Ishikawa (cell line): ENCODE data around the gene TAF12.

Source experiments
- CEBPB ChIP-seq: IDR thresholded peaks from 2 replicates; pipeline ENCODE4 v1.6.1; 2012
- CREB1 ChIP-seq: IDR thresholded peaks from 2 replicates; pipeline ENCODE4 v1.6.1; 2012; ENCODE audit warnings: low read depth
- EGR1 ChIP-seq: IDR thresholded peaks from 2 replicates; pipeline ENCODE4 v1.6.1; 2012
- EP300 ChIP-seq: IDR thresholded peaks from 2 replicates; pipeline ENCODE4 v1.6.1; 2012; ENCODE audit warnings: borderline replicate concordance
- FOXM1 ChIP-seq: IDR thresholded peaks from 2 replicates; pipeline ENCODE4 v1.6.1; 2012; ENCODE audit warnings: low read depth, borderline replicate concordance
- NFIC ChIP-seq: IDR thresholded peaks from 2 replicates; pipeline ENCODE4 v1.6.1; 2012
- RAD21 ChIP-seq: IDR thresholded peaks from 2 replicates; pipeline ENCODE4 v1.6.1; 2012; ENCODE audit warnings: low read depth
- TAF1 ChIP-seq: IDR thresholded peaks from 2 replicates; pipeline ENCODE4 v1.6.1; 2012; ENCODE audit warnings: low read depth, mild to moderate bottlenecking
- TCF12 ChIP-seq: IDR thresholded peaks from 2 replicates; pipeline ENCODE4 v1.6.1; 2012; ENCODE audit warnings: low read depth
- TEAD4 ChIP-seq: IDR thresholded peaks from 2 replicates; pipeline ENCODE4 v1.6.1; 2012
- USF1 ChIP-seq: IDR thresholded peaks from 2 replicates; pipeline ENCODE4 v1.6.1; 2012
- YY1 ChIP-seq: IDR thresholded peaks from 2 replicates; pipeline ENCODE4 v1.6.1; 2012; ENCODE audit warnings: low read depth
- ZBTB7A ChIP-seq: IDR thresholded peaks from 2 replicates; pipeline ENCODE4 v1.6.1; 2012; ENCODE audit warnings: low read depth
- TF ChIP-seq, protein P1 (sequence below): IDR thresholded peaks from 2 replicates; pipeline ENCODE4 v1.6.1; 2012
- TF ChIP-seq, protein P2 (sequence below): IDR thresholded peaks from 2 replicates; pipeline ENCODE4 v1.6.1; 2012; ENCODE audit warnings: low read depth, mild to moderate bottlenecking

TAF12 gene

GRCh38 chr1:28642847-28643635, at the start of gene TAF12:
Gene TAF12, minus strand, starts transcription at chr1:28643067. Its CDS starts 20,986 bp downstream, at chr1:28622081.
- TF ChIP-seq, protein P1, sequence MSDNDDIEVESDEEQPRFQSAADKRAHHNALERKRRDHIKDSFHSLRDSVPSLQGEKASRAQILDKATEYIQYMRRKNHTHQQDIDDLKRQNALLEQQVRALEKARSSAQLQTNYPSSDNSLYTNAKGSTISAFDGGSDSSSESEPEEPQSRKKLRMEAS: peak; percentile 98
- TF ChIP-seq TAF1: peak; percentile 98
- no peak for TF ChIP-seq ZBTB7A
- no peak for TF ChIP-seq CEBPB
- no peak for TF ChIP-seq FOXM1
- no peak for TF ChIP-seq EGR1
- TF ChIP-seq EP300: no peak; the same call in 1 of the 2 replicates
- peak; percentile 43; the same call in 1 of the 2 replicates for TF ChIP-seq TCF12
- TF ChIP-seq RAD21: peak; percentile 51; the same call in 1 of the 2 replicates
- peak; percentile 83 for TF ChIP-seq USF1
- TF ChIP-seq NFIC: 0 out of 2 replicates have a peak, but pooled peaks have one; percentile 30
- no peak; the same call in 1 of the 2 replicates for TF ChIP-seq YY1
- TF ChIP-seq CREB1: peak; percentile 42; the same call in 1 of the 2 replicates
- peak; percentile 58; the same call in 1 of the 2 replicates for TF ChIP-seq TEAD4

GRCh38 chr1:28684937-28685336, 42.1 kb upstream of the TAF12 start:
- TF ChIP-seq TEAD4: no peak
- TF ChIP-seq, protein P1: no peak
- TF ChIP-seq, protein P2, sequence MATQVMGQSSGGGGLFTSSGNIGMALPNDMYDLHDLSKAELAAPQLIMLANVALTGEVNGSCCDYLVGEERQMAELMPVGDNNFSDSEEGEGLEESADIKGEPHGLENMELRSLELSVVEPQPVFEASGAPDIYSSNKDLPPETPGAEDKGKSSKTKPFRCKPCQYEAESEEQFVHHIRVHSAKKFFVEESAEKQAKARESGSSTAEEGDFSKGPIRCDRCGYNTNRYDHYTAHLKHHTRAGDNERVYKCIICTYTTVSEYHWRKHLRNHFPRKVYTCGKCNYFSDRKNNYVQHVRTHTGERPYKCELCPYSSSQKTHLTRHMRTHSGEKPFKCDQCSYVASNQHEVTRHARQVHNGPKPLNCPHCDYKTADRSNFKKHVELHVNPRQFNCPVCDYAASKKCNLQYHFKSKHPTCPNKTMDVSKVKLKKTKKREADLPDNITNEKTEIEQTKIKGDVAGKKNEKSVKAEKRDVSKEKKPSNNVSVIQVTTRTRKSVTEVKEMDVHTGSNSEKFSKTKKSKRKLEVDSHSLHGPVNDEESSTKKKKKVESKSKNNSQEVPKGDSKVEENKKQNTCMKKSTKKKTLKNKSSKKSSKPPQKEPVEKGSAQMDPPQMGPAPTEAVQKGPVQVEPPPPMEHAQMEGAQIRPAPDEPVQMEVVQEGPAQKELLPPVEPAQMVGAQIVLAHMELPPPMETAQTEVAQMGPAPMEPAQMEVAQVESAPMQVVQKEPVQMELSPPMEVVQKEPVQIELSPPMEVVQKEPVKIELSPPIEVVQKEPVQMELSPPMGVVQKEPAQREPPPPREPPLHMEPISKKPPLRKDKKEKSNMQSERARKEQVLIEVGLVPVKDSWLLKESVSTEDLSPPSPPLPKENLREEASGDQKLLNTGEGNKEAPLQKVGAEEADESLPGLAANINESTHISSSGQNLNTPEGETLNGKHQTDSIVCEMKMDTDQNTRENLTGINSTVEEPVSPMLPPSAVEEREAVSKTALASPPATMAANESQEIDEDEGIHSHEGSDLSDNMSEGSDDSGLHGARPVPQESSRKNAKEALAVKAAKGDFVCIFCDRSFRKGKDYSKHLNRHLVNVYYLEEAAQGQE: no peak
- TF ChIP-seq CREB1: no peak
- TF ChIP-seq TCF12: no peak
- no peak for TF ChIP-seq EP300
- TF ChIP-seq USF1: no peak

DNA sequence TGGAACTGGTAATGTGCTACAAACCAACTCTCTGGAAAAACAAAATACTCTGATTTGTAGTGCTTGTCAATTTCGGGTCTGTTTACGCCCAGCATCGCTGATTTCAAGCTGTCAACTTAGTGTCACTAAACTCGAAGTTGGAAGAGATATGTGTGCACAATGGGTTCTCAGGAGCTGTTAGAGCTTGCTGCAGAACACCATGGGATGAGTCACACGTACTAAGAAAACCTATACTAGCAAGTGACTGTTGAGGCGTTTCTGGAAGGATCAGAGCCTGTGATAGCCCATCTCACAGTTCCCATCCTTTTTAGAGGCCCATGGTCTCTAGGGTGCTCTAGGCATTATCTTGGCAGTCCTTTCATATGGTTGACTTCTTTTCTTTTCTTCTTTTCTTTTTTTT, 40.0 kb upstream of the TAF12 start:
- no peak for TF ChIP-seq CREB1
- no peak for TF ChIP-seq ZBTB7A
- TF ChIP-seq TCF12: no peak
- no peak for TF ChIP-seq EGR1
- TF ChIP-seq USF1: no peak
- no peak for TF ChIP-seq EP300
- TF ChIP-seq NFIC: no peak

- TF ChIP-seq EGR1 (no peak), NFIC (no peak), YY1 (no peak), CREB1 (no peak), FOXM1 (no peak), USF1 (no peak), EP300 (no peak), CEBPB (no peak), TEAD4 (no peak), TAF1 (no peak), RAD21 (no peak), ZBTB7A (no peak), TCF12 (no peak)
- TF ChIP-seq, protein P1: no peak
- TF ChIP-seq, protein P2: no peak
These were observed 37.3 kb upstream of the TAF12 start for GRCh38 chr1:28680151-28680550.

DNA sequence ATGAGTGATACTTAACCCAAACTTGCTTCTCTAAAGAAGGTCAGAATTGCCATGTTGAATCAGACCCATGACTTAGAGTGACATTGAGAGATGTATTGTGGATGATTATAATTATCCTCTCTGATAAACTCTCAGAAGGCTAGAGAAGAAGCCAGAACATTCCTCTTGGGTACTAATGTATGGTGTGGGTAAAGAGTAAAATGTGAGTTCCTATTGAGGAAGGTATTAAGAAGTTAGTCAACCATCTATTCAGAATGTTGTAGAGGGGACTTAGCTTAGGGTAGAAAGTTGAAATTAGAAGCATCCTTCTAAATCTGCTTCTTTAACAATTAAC, 33.0 kb upstream of the TAF12 start:
- TF ChIP-seq, protein P2: no peak
- TF ChIP-seq CEBPB: no peak
- TF ChIP-seq TCF12: no peak
- no peak for TF ChIP-seq EGR1
- TF ChIP-seq FOXM1: no peak
- TF ChIP-seq ZBTB7A: no peak
- TF ChIP-seq USF1: no peak
- TF ChIP-seq EP300: no peak
- TF ChIP-seq, protein P1: no peak
- no peak for TF ChIP-seq CREB1
